GM12891 (cell line): Measurements from ENCODE around the gene HTT.

Experiments used
- DNase-seq: peaks from one replicate; pipeline ENCODE4 v3.0.0; 2011; ENCODE audit warnings: low spot score; ENCODE audit not compliant: insufficient read length
- FAIRE-seq: peaks from 2 replicates; lab custom pipeline; 2011; peaks lifted over from hg19 to GRCh38; lab: Jason Lieb, UNC
- PAX5 ChIP-seq: IDR thresholded peaks from 2 replicates; pipeline ENCODE4 v1.6.1; 2011; ENCODE audit warnings: low read length, moderate library complexity, mild to moderate bottlenecking; ENCODE audit not compliant: insufficient read depth, severe bottlenecking
- POLR2A ChIP-seq: IDR thresholded peaks from 2 replicates; pipeline ENCODE4 v1.6.1; 2011; ENCODE audit warnings: low read depth, low read length, control low read depth
- POLR2AphosphoS5 ChIP-seq: IDR thresholded peaks from 2 replicates; pipeline ENCODE4 v1.6.1; 2011; ENCODE audit warnings: low read depth, low read length, control low read depth
- POU2F2 ChIP-seq: IDR thresholded peaks from 2 replicates; pipeline ENCODE4 v1.6.1; 2011; ENCODE audit warnings: low read depth, mild to moderate bottlenecking, control low read depth, low read length, moderate library complexity
- SPI1 ChIP-seq: IDR thresholded peaks from 2 replicates; pipeline ENCODE4 v1.6.1; 2011; ENCODE audit warnings: low read depth, low read length, control low read depth
- TAF1 ChIP-seq: IDR thresholded peaks from 2 replicates; pipeline ENCODE4 v1.6.1; 2011; ENCODE audit warnings: low read depth, low read length, control low read depth

The HTT gene

DNA sequence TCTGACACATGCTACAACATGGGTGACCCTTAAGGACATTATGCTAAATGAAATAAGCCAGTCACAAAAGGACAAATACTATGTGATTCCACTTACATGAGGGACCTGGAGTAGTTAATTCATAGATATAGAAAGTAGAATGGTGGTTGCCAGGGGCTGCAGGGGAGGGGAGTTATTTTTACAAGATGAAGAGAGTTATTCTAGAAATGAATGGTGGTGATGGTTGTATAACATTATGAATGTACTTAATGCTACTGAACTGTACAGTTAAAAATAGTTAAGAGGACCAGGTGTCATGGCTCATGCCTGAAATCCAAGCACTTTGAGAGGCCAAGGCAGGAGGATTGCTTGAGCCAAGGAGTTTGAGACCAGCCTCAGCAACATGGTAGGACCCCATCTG, 115.0 kb downstream of the HTT start:
- FAIRE-seq = peak; percentile 28
- no peak for DNase-seq
- TF ChIP-seq SPI1 (no peak), POLR2A (no peak), POLR2AphosphoS5 (no peak), PAX5 (no peak), TAF1 (no peak), POU2F2 (no peak)

DNA sequence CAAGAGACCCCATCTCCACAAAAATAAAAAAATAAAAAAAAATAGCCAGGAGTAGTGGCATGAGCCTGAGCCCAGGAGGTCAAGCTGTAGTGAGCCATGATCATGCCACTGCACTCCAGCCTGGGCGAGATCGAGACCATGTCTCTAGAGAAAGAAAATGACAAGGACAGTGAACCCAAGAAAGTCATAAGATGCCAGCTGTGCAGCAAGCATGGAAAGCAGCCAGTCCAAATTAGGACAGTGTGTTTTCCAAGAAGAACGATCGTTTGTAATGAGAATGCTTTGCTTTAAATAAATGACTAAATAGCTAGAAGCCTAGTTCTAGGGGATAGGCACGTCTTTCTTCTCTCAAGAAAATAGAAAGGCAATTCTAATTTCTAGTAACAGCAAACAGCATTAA, 116.1 kb downstream of the HTT start:
- FAIRE-seq (no peak), DNase-seq (no peak)
- TF ChIP-seq POLR2AphosphoS5 = no peak

DNA sequence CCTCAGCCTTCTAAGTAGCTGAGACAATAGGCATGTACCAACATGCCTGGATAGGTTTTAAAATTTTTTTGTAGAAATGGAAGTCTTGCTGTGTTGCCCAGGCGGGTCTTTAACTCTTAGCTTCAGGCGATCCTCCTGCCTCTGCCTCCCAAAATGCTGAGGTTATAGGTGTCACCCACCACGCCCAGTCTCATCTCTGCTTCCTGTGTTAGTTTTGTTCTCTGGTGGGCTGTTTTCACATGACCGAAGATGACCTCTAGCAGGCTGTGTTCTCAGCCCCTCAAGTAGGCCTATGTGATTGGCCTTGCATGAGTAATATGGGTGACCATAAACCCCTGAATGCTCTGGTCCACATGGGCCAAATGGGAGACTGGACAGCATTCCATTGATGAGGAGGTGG, 117.7 kb downstream of the HTT start:
- FAIRE-seq = no peak

DNA sequence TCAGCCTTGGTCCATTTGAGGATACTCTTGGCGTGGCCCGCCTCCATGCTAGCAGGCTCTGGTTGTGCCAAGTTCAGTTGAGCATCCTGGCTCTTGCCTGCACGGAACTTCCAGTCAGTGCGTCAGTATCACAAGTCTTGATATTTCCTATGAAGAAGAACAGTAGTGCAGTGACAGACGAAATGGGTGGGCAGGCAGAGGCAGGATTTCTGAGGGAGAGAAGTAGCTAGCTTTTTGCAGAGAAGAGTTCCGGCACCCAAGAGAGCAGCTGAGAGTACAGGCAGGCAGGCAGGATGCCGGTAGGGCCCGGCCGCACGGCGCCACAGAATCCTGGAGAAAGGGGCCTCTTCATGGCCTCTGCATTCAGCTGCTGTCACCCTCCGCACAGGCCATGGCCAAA, 118.3 kb downstream of the HTT start:
- TF ChIP-seq TAF1 = no peak
- TF ChIP-seq POU2F2 = no peak
- TF ChIP-seq POLR2A = no peak
- no peak for TF ChIP-seq POLR2AphosphoS5
- no peak for TF ChIP-seq PAX5
- TF ChIP-seq SPI1 = no peak
- DNase-seq = no peak
- FAIRE-seq = no peak

More for the DNA sequence above, 117.7 kb downstream of the HTT start:
- TF ChIP-seq POLR2A (no peak), TAF1 (no peak), POLR2AphosphoS5 (no peak), POU2F2 (no peak), SPI1 (no peak), PAX5 (no peak)
- no peak for DNase-seq

DNA sequence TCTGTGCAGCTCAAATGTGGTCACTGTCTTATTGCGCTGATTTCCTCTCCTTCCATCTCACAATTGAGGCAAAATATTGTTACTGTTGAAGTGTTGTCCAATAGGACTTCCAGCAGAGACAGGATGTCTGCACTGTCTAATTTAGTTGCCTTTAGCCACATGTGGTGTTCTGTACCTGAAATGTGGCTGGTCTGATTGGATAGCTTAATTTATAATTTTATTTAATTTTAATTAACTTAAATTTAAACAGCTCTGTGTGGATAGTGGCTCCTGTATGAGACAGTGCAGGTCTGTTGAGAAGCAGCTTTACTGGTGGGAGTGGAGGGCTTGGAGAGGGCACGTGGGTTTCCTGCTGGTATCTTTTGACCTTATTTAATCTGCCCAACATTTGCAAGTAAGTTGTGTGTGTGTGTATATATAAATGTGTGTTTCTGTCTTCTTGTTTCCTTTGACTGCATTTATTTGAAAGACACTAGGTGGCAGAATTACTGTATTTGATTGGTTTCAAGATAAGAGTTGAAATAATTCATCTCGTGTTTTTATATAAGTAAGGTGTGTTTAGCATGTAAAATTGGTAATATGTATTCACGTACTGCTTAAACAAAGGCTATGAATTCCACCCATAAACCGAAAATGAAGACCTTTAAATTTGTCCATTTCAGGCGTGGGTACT, 119.2 kb downstream of the HTT start:
- FAIRE-seq (no peak), DNase-seq (no peak)
- TF ChIP-seq POU2F2 (no peak), POLR2A (no peak), SPI1 (no peak), POLR2AphosphoS5 (no peak), TAF1 (no peak), PAX5 (no peak)

DNA sequence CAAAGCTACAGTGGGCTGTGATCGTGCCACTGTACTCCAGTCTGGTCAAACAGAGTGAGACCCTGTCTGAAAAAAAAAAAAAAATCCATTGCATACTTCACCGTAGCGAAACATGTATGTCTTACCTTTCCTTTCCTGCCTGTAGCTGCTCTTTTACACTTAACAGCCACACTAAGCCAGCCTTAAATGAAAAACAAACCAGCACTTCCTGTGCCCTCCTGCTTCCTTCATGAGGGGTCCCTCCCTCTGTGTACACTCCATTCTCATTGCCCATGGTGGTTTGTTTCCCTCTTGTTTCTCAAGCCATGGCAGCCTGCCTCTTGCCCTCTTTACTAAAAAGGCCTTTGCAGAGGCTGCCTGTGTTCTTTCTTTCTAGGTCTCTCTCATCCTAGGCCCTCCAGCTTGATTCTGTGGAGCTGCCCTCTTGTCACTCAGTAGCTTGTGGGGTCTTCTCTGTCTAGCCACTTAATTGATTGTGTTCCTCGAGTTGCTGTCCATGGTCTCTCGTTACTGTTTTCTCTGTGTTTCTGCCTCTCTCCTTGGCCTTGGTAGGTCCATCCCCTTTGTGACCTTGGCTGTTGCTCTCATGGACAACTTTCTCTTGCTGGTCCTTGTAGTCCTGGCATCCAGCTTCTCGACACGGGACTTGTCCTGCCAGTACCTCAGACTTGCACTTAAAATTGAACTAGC, 122.3 kb downstream of the HTT start:
- no peak for TF ChIP-seq POLR2AphosphoS5
- TF ChIP-seq SPI1 = no peak
- no peak for TF ChIP-seq POU2F2
- no peak for TF ChIP-seq POLR2A
- TF ChIP-seq TAF1 = no peak
- no peak for TF ChIP-seq PAX5
- FAIRE-seq = no peak
- no peak for DNase-seq

DNA sequence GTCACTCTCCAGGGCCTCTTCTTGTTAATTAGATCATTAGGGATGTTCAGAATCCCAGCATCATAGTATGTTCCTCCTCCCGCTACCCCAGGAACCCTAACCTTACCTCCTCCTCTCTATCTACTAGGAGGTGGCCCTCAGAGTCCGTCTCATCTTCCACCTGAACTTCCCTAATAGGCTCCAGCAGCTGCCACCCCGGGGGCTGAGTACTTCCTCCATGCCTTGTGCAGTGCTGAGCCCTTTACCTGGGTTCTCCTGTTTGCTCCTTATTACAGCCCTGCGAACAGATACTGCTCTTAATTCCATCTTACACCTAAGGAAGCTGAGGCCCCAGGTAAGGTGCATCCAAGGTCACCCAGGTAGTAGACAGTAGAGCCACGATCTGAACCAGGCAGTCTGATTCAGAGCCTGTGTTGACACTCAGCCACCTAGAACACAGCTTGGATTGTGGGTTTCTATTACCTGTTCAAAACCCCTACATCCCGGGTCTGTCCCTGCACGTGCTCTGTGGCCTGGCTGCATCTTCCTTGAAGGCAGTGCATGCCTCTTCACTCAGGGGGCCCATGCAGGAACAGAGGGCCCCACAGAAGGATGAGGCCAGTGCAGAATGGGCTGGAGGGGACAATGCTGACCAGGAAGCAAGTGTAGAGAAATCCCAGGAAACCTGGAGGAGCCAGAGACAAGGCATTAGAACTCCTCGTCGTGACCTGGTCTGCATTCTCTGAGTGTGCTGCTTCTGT, 123.1 kb downstream of the HTT start:
- no peak for TF ChIP-seq POU2F2
- no peak for TF ChIP-seq POLR2A
- TF ChIP-seq PAX5 = no peak
- FAIRE-seq (no peak), DNase-seq (no peak)

DNA sequence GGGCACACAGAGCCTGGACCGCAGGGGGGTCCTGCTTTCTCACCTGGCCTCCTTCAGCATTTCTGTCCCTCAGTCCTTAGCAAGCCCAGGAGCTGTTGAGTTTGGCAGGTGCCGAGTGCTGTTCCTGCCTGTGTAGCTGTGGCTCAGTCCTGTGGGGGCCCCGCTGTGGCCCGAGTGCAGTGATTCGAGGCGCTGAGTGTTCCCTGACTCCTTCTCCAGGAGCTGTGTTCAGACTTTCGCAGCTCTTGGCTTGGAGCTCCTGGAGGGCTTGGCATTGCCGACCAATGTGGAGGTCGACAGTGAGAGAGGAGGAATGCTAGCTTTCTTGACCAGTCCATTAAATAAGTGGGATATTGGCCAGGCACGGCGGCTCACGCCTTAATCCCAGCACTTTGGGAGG, 124.4 kb downstream of the HTT start:
- DNase-seq (no peak), FAIRE-seq (no peak)
- TF ChIP-seq TAF1 = no peak
- no peak for TF ChIP-seq SPI1
- no peak for TF ChIP-seq PAX5
- no peak for TF ChIP-seq POLR2A
- TF ChIP-seq POLR2AphosphoS5 = no peak
- TF ChIP-seq POU2F2 = no peak

DNA sequence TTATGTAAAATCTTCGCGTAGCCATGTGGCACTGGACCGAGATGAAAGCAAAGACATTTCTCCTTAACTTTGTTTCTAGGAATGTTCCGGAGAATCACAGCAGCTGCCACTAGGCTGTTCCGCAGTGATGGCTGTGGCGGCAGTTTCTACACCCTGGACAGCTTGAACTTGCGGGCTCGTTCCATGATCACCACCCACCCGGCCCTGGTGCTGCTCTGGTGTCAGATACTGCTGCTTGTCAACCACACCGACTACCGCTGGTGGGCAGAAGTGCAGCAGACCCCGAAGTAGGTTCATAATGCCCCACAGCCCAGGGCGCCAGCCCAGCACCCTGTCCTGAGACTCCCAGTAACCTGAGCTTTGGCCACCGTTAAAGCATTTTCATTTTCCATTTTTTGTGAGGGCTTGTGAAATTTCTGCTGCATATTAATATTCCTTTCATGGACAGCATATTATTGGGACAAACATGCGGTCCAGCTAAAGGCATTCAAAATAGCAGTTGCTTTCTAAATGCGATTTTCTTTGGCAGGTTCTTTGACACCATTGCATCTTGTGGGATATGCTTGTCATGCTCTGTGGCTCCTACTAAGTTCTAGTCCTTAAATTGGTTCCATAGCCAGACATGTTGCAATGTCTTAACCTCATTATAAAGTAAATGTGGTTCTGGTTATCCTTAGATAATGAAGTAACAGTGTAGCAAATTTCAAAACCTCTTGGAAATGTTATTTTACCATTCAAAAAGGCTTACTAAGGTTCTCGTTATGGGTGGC, 125.4 kb downstream of the HTT start:
- no peak for TF ChIP-seq TAF1
- no peak for TF ChIP-seq POLR2AphosphoS5
- TF ChIP-seq SPI1 = no peak
- TF ChIP-seq POU2F2 = no peak
- no peak for TF ChIP-seq PAX5
- TF ChIP-seq POLR2A = no peak
- DNase-seq (no peak), FAIRE-seq (no peak)

DNA sequence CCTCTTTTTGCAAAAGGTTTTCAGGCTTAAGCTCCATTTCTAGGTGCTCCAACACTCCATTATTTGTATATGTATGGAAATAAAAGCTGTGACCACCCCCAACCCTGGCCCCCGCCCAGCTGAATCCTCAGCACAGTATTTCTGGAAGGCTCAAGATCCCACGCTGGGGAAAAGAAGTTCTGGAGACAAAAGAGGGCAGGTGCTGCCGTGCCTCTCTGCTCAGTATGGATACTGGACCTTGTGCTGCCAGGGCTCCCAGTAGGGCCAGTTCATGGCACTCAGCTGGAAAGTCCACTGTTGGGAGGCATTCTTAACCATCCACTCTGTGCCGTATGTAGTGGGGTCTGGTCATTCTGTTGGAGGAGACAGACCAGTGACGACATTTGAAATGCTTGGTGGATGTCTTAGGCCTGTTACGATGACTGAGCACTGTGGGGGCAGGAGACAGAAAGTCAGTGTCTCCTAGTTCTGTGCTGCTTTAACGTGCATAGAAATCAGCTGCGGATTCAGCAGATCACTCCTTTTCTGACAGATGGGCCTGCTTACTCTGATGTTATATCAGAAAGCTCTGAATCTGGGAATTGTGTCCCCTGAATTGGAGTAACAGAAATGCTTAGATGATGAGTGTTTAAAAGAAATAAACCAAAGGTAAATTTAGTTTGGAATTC, 126.1 kb downstream of the HTT start:
- no peak for TF ChIP-seq SPI1
- TF ChIP-seq POLR2A = no peak
- no peak for TF ChIP-seq POU2F2
- no peak for TF ChIP-seq POLR2AphosphoS5
- no peak for TF ChIP-seq TAF1
- TF ChIP-seq PAX5 = no peak
- DNase-seq (no peak), FAIRE-seq (no peak)
